ENCODE data around the gene RDH13.
"Not testable (repeated sequence)": the region's sequence is repeated elsewhere in the genome, so short reads cannot be mapped to it uniquely, and the experiment has no call there.

RDH13 gene

GRCh38 chr19:55028757-55029156 lies 34.2 kb downstream of the RDH13 start:
- no peaks in the 10 kb centered on the region for H3K4me1 ChIP-seq (ENCODE audit: control insufficient read depth, insufficient read depth, low read length, unreplicated experiment)
- no peak overlapping the region for H3K4me3 ChIP-seq (ENCODE audit: low read depth, low read length)
- no peaks in the 10 kb centered on the region for H3K27me3 ChIP-seq (ENCODE audit: insufficient read depth, low read length)
- H3K36me3 ChIP-seq (ENCODE audit: insufficient read depth, low read length): no peaks in the 10 kb centered on the region
- no peak overlapping the region for H2AFZ ChIP-seq (ENCODE audit: low read length, unreplicated experiment)
- H3K79me2 ChIP-seq (ENCODE audit: control insufficient read depth, insufficient read depth, low read length, unreplicated experiment): no peaks in the 10 kb centered on the region
- H3K27ac ChIP-seq (ENCODE audit: low read depth, low read length): no peak overlapping the region

GRCh38 chr19:55027472-55028337 lies 35.2 kb downstream of the RDH13 start:
- H3K4me3 ChIP-seq (ENCODE audit: low read depth, low read length): no peak overlapping the region
- no peaks in the 10 kb centered on the region for H3K27me3 ChIP-seq (ENCODE audit: insufficient read depth, low read length)
- no peaks in the 10 kb centered on the region for H3K36me3 ChIP-seq (ENCODE audit: insufficient read depth, low read length)
- no peaks in the 10 kb centered on the region for H3K79me2 ChIP-seq (ENCODE audit: control insufficient read depth, insufficient read depth, low read length, unreplicated experiment)
- H2AFZ ChIP-seq (ENCODE audit: low read length, unreplicated experiment): no peak overlapping the region
- no peaks in the 10 kb centered on the region for H3K4me1 ChIP-seq (ENCODE audit: control insufficient read depth, insufficient read depth, low read length, unreplicated experiment)
- no peak overlapping the region for H3K27ac ChIP-seq (ENCODE audit: low read depth, low read length)

- not testable (repeated sequence) for H3K4me1 ChIP-seq (ENCODE audit: control insufficient read depth, insufficient read depth, low read length, unreplicated experiment); H3K36me3 ChIP-seq (ENCODE audit: insufficient read depth, low read length); H3K27me3 ChIP-seq (ENCODE audit: insufficient read depth, low read length); H3K27ac ChIP-seq (ENCODE audit: low read depth, low read length); H2AFZ ChIP-seq (ENCODE audit: low read length, unreplicated experiment); H3K79me2 ChIP-seq (ENCODE audit: control insufficient read depth, insufficient read depth, low read length, unreplicated experiment); H3K4me3 ChIP-seq (ENCODE audit: low read depth, low read length)
Observed at GRCh38 chr19:55027140-55027471, 35.8 kb downstream of the RDH13 start.

GRCh38 chr19:55024111-55024510 lies 38.8 kb downstream of the RDH13 start:
- Histone ChIP-seq H3K4me1 (ENCODE audit: control insufficient read depth, insufficient read depth, low read length, unreplicated experiment) (no peaks in the 10 kb centered on the region), H3K27ac (ENCODE audit: low read depth, low read length) (no peak overlapping the region), H3K27me3 (ENCODE audit: insufficient read depth, low read length) (no peaks in the 10 kb centered on the region), H2AFZ (ENCODE audit: low read length, unreplicated experiment) (no peak overlapping the region), H3K36me3 (ENCODE audit: insufficient read depth, low read length) (no peaks in the 10 kb centered on the region), H3K79me2 (ENCODE audit: control insufficient read depth, insufficient read depth, low read length, unreplicated experiment) (no peaks in the 10 kb centered on the region), H3K4me3 (ENCODE audit: low read depth, low read length) (no peak overlapping the region)

- H3K27me3 ChIP-seq (ENCODE audit: insufficient read depth, low read length); H3K36me3 ChIP-seq (ENCODE audit: insufficient read depth, low read length); H3K4me3 ChIP-seq (ENCODE audit: low read depth, low read length); H2AFZ ChIP-seq (ENCODE audit: low read length, unreplicated experiment); H3K27ac ChIP-seq (ENCODE audit: low read depth, low read length); H3K79me2 ChIP-seq (ENCODE audit: control insufficient read depth, insufficient read depth, low read length, unreplicated experiment); H3K4me1 ChIP-seq (ENCODE audit: control insufficient read depth, insufficient read depth, low read length, unreplicated experiment): not testable (repeated sequence)
Observed at GRCh38 chr19:55020351-55020750, 42.6 kb downstream of the RDH13 start.

GRCh38 chr19:55018633-55019032 lies 44.3 kb downstream of the RDH13 start:
- H3K27ac ChIP-seq (ENCODE audit: low read depth, low read length): no peak overlapping the region
- no peaks in the 10 kb centered on the region for H3K79me2 ChIP-seq (ENCODE audit: control insufficient read depth, insufficient read depth, low read length, unreplicated experiment)
- H3K4me3 ChIP-seq (ENCODE audit: low read depth, low read length): no peak overlapping the region
- no peaks in the 10 kb centered on the region for H3K36me3 ChIP-seq (ENCODE audit: insufficient read depth, low read length)
- H2AFZ ChIP-seq (ENCODE audit: low read length, unreplicated experiment): no peak overlapping the region
- H3K27me3 ChIP-seq (ENCODE audit: insufficient read depth, low read length): no peaks in the 10 kb centered on the region
- no peaks in the 10 kb centered on the region for H3K4me1 ChIP-seq (ENCODE audit: control insufficient read depth, insufficient read depth, low read length, unreplicated experiment)

- H3K4me1 ChIP-seq (ENCODE audit: control insufficient read depth, insufficient read depth, low read length, unreplicated experiment): no peaks in the 10 kb centered on the region
- H3K27me3 ChIP-seq (ENCODE audit: insufficient read depth, low read length): no peaks in the 10 kb centered on the region
- no peak overlapping the region for H2AFZ ChIP-seq (ENCODE audit: low read length, unreplicated experiment)
- no peaks in the 10 kb centered on the region for H3K36me3 ChIP-seq (ENCODE audit: insufficient read depth, low read length)
- no peak overlapping the region for H3K4me3 ChIP-seq (ENCODE audit: low read depth, low read length)
- H3K79me2 ChIP-seq (ENCODE audit: control insufficient read depth, insufficient read depth, low read length, unreplicated experiment): no peaks in the 10 kb centered on the region
- H3K27ac ChIP-seq (ENCODE audit: low read depth, low read length): no peak overlapping the region
Observed at GRCh38 chr19:55018216-55018615, 44.7 kb downstream of the RDH13 start.

- Histone ChIP-seq H2AFZ (ENCODE audit: low read length, unreplicated experiment) (no peak overlapping the region), H3K27me3 (ENCODE audit: insufficient read depth, low read length) (no peaks in the 10 kb centered on the region), H3K4me3 (ENCODE audit: low read depth, low read length) (no peak overlapping the region), H3K36me3 (ENCODE audit: insufficient read depth, low read length) (no peaks in the 10 kb centered on the region), H3K27ac (ENCODE audit: low read depth, low read length) (no peak overlapping the region), H3K79me2 (ENCODE audit: control insufficient read depth, insufficient read depth, low read length, unreplicated experiment) (no peaks in the 10 kb centered on the region), H3K4me1 (ENCODE audit: control insufficient read depth, insufficient read depth, low read length, unreplicated experiment) (no peaks in the 10 kb centered on the region)
Observed at GRCh38 chr19:55016017-55016416, 46.9 kb downstream of the RDH13 start.

GRCh38 chr19:55015126-55015525 lies 47.8 kb downstream of the RDH13 start:
- Histone ChIP-seq H3K79me2 (ENCODE audit: control insufficient read depth, insufficient read depth, low read length, unreplicated experiment) (no peaks in the 10 kb centered on the region), H3K27ac (ENCODE audit: low read depth, low read length) (no peak overlapping the region), H3K4me3 (ENCODE audit: low read depth, low read length) (no peak overlapping the region), H3K4me1 (ENCODE audit: control insufficient read depth, insufficient read depth, low read length, unreplicated experiment) (no peaks in the 10 kb centered on the region), H2AFZ (ENCODE audit: low read length, unreplicated experiment) (no peak overlapping the region), H3K36me3 (ENCODE audit: insufficient read depth, low read length) (no peaks in the 10 kb centered on the region), H3K27me3 (ENCODE audit: insufficient read depth, low read length) (no peaks in the 10 kb centered on the region)

GRCh38 chr19:55014714-55015113 lies 48.2 kb downstream of the RDH13 start:
- H2AFZ ChIP-seq (ENCODE audit: low read length, unreplicated experiment): no peak overlapping the region
- H3K4me1 ChIP-seq (ENCODE audit: control insufficient read depth, insufficient read depth, low read length, unreplicated experiment): no peaks in the 10 kb centered on the region
- no peak overlapping the region for H3K27ac ChIP-seq (ENCODE audit: low read depth, low read length)
- no peaks in the 10 kb centered on the region for H3K36me3 ChIP-seq (ENCODE audit: insufficient read depth, low read length)
- no peak overlapping the region for H3K4me3 ChIP-seq (ENCODE audit: low read depth, low read length)
- H3K27me3 ChIP-seq (ENCODE audit: insufficient read depth, low read length): no peaks in the 10 kb centered on the region
- H3K79me2 ChIP-seq (ENCODE audit: control insufficient read depth, insufficient read depth, low read length, unreplicated experiment): no peaks in the 10 kb centered on the region

- Histone ChIP-seq H2AFZ (ENCODE audit: low read length, unreplicated experiment) (no peak overlapping the region), H3K79me2 (ENCODE audit: control insufficient read depth, insufficient read depth, low read length, unreplicated experiment) (no peaks in the 10 kb centered on the region), H3K4me1 (ENCODE audit: control insufficient read depth, insufficient read depth, low read length, unreplicated experiment) (no peaks in the 10 kb centered on the region), H3K27ac (ENCODE audit: low read depth, low read length) (no peak overlapping the region), H3K27me3 (ENCODE audit: insufficient read depth, low read length) (no peaks in the 10 kb centered on the region), H3K4me3 (ENCODE audit: low read depth, low read length) (no peak overlapping the region), H3K36me3 (ENCODE audit: insufficient read depth, low read length) (no peaks in the 10 kb centered on the region)
Observed at GRCh38 chr19:55013596-55013995, 49.4 kb downstream of the RDH13 start.
